ENCODE results near the gene EME1. TPM values are rescaled to one million over a fixed set of nuclear protein-coding genes. Genes with fewer than 3 reads are reported as not detected.
A peak's percentile ranks its signal among the peaks of the same experiment; 100 is the strongest.

EME1 gene
- total and polyA plus RNA-seq, 2 of the 13 experiments (the other 11 are each of a cell fraction or from before 2014, with no cell fraction given) = 20.7 to 24.6 TPM

- TF ChIP-seq ZNF280D (CRISPR knock-in tag; IDR thresholded peaks at IDR 0.05) = peak; percentile 50; the same call in 1 of the 2 replicates
- no peak for TF ChIP-seq CREB1 (IDR thresholded peaks at IDR 0.05)
- TF ChIP-seq CREB1 (CRISPR knock-in tag; IDR thresholded peaks at IDR 0.05) = peak; percentile 77
- TF ChIP-seq ZMYM4 (CRISPR knock-in tag; IDR thresholded peaks at IDR 0.05) = peak; percentile 73
- TF ChIP-seq ZBTB20 (CRISPR knock-in tag; IDR thresholded peaks at IDR 0.05; ENCODE audit: borderline replicate concordance, low read depth) = peak; percentile 97
- no peak for TF ChIP-seq MIER2 (CRISPR knock-in tag; IDR thresholded peaks at IDR 0.05)
- 0 out of 2 replicates have a peak, but pooled peaks have one; percentile 38 for TF ChIP-seq PAX8 (CRISPR knock-in tag; IDR thresholded peaks at IDR 0.05; ENCODE audit: borderline replicate concordance)
- TF ChIP-seq TCF7 (IDR thresholded peaks at IDR 0.05; ENCODE audit: low read depth) = peak; percentile 79
- TF ChIP-seq POGZ (CRISPR knock-in tag; IDR thresholded peaks at IDR 0.05) = peak; percentile 58; the same call in 1 of the 2 replicates
- peak; percentile 42; the same call in 1 of the 2 replicates for TF ChIP-seq SP2 (CRISPR knock-in tag; IDR thresholded peaks at IDR 0.05)
- TF ChIP-seq MNT (IDR thresholded peaks at IDR 0.05) = 0 out of 2 replicates have a peak, but pooled peaks have one; percentile 11
- peak; percentile 72; the same call in 1 of the 2 replicates for TF ChIP-seq NFIC (IDR thresholded peaks at IDR 0.05; ENCODE audit: low read length)
- peak; percentile 68; the same call in 1 of the 2 replicates for TF ChIP-seq KDM6A (CRISPR knock-in tag; IDR thresholded peaks at IDR 0.05; ENCODE audit: low read depth)
- TF ChIP-seq PREB (CRISPR knock-in tag; IDR thresholded peaks at IDR 0.05) = no peak
- TF ChIP-seq TBL1XR1 (IDR thresholded peaks at IDR 0.05; ENCODE audit: borderline replicate concordance, low read length, partially characterized antibody) = peak; percentile 69
- peak; percentile 50; the same call in 1 of the 2 replicates for TF ChIP-seq JUN (CRISPR knock-in tag; IDR thresholded peaks at IDR 0.05)
- peak; percentile 80 for TF ChIP-seq PBX2 (CRISPR knock-in tag; IDR thresholded peaks at IDR 0.05)
- TF ChIP-seq AGO1 (IDR thresholded peaks at IDR 0.05; ENCODE audit: low read depth, low read length, poor library complexity, severe bottlenecking) = no peak
- TF ChIP-seq KLF11 (CRISPR knock-in tag; IDR thresholded peaks at IDR 0.05) = 0 out of 2 replicates have a peak, but pooled peaks have one; percentile 50
- peak; percentile 62; the same call in 1 of the 2 replicates for TF ChIP-seq SIX1 (CRISPR knock-in tag; IDR thresholded peaks at IDR 0.05; ENCODE audit: borderline replicate concordance)
- TF ChIP-seq ZNF644 (CRISPR knock-in tag; IDR thresholded peaks at IDR 0.05; ENCODE audit: low read depth) = peak; percentile 88
- no peak for TF ChIP-seq ZNF841 (CRISPR knock-in tag; IDR thresholded peaks at IDR 0.05; ENCODE audit: borderline replicate concordance)
- peak; percentile 24; the same call in 1 of the 2 replicates for TF ChIP-seq EHMT2 (IDR thresholded peaks at IDR 0.05; ENCODE audit: borderline replicate concordance, low read depth, low read length)
Observed at GRCh38 chr17:50423553-50424159, 50.6 kb downstream of the EME1 start (continued).
